ENCODE data around the gene DYNLT4. TPM values are rescaled to one million over a fixed set of nuclear protein-coding genes. Genes with fewer than 3 reads are reported as not detected.
A peak's percentile ranks its signal among the peaks of the same experiment; 100 is the strongest.
"Not testable (repeated sequence)": the region's sequence is repeated elsewhere in the genome, so short reads cannot be mapped to it uniquely, and the experiment has no call there.

DYNLT4 gene
- polyA plus RNA-seq, 3 donors from 2014 or later = not detected

- no peak for DNase-seq
- peak overlapping the region; percentile 71 to 78 (median 74) for H3K4me3 Mint-ChIP-seq
- H3K9me3 Mint-ChIP-seq = no peaks in the 10 kb centered on the region
- H3K36me3 Mint-ChIP-seq = peaks cover 3 to 17% (median 13%) of the 10 kb centered on the region in 3 donors
- peaks cover 0 to 2% (median 0%) of the 10 kb centered on the region in 3 donors for H3K27me3 Mint-ChIP-seq (ENCODE audit: low read depth in 3 of 3)
- H3K27ac Mint-ChIP-seq = peak overlapping the region; percentile 34 to 97 (median 90)
- peaks cover 32 to 34% of the 10 kb centered on the region in 2 donors for H3K4me1 Mint-ChIP-seq
These were observed 22.1 kb downstream of the DYNLT4 start for GRCh38 chr1:44785029-44785380.

- Mint-ChIP-seq H3K4me3 (peak overlapping the region; percentile 76 to 86 (median 78)), H3K4me1 (peaks cover 32 to 34% of the 10 kb centered on the region in 2 donors), H3K27ac (peak overlapping the region; percentile 79 to 97 (median 93)), H3K9me3 (no peaks in the 10 kb centered on the region), H3K36me3 (peaks cover 3 to 19% (median 14%) of the 10 kb centered on the region in 3 donors), H3K27me3 (ENCODE audit: low read depth in 3 of 3) (peaks cover 0 to 2% (median 0%) of the 10 kb centered on the region in 3 donors)
- peak; percentile 60 to 64 (median 60) for DNase-seq
These were observed 22.8 kb downstream of the DYNLT4 start for GRCh38 chr1:44784094-44785028.

DNA sequence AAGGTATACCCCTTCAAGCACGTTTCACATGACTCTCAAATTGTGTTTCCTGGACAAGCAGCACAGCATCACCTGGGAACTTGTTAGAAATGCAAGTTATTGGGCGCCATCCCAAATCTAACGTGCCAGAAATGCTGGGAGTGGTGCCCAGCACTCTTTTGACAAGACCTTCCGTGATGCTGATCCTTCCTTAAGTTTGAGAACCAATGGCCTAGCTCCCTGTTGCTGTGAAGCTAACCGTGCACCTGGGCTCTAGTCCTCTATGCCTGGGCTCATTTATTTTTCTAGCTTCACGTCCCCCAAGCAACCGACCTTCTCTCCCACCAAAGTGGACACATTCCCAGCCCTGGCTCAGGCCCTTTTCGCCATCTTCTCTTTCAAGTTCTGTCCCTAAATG, 23.5 kb downstream of the DYNLT4 start:
- peak overlapping the region; percentile 76 to 86 (median 78) for H3K4me3 Mint-ChIP-seq
- peaks cover 36% of the 10 kb centered on the region in 2 donors for H3K4me1 Mint-ChIP-seq
- peak overlapping the region; percentile 79 to 96 (median 84) for H3K27ac Mint-ChIP-seq
- DNase-seq = no peak
- peaks cover 5 to 24% (median 14%) of the 10 kb centered on the region in 3 donors for H3K36me3 Mint-ChIP-seq
- H3K9me3 Mint-ChIP-seq = no peaks in the 10 kb centered on the region
- peaks cover 0 to 2% (median 0%) of the 10 kb centered on the region in 3 donors for H3K27me3 Mint-ChIP-seq (ENCODE audit: low read depth in 3 of 3)

GRCh38 chr1:44780583-44781121, 26.5 kb downstream of the DYNLT4 start:
- Mint-ChIP-seq H3K4me3 (no peak overlapping the region), H3K9me3 (no peaks in the 10 kb centered on the region), H3K27ac (peak overlapping the region in 1 of 6 donors; percentile 52), H3K27me3 (ENCODE audit: low read depth in 3 of 3) (peaks cover 2 to 8% (median 6%) of the 10 kb centered on the region in 3 donors), H3K4me1 (peaks cover 45 to 54% of the 10 kb centered on the region in 2 donors), H3K36me3 (peaks cover 7 to 38% (median 24%) of the 10 kb centered on the region in 3 donors)
- no peak for DNase-seq

GRCh38 chr1:44778705-44779576, 28.2 kb downstream of the DYNLT4 start:
- Mint-ChIP-seq H3K27ac (peak overlapping the region in 5 of 6 donors; percentile 61 to 76 (median 72)), H3K4me1 (peaks cover 39 to 52% of the 10 kb centered on the region in 2 donors), H3K27me3 (ENCODE audit: low read depth in 3 of 3) (peaks cover 2 to 12% (median 9%) of the 10 kb centered on the region in 3 donors), H3K4me3 (no peak overlapping the region), H3K9me3 (no peaks in the 10 kb centered on the region), H3K36me3 (peaks cover 7 to 38% (median 24%) of the 10 kb centered on the region in 3 donors)
- DNase-seq = no peak

- no peak for DNase-seq
- peaks cover 2 to 12% (median 9%) of the 10 kb centered on the region in 3 donors for H3K27me3 Mint-ChIP-seq (ENCODE audit: low read depth in 3 of 3)
- H3K4me3 Mint-ChIP-seq = peak overlapping the region in 2 of 5 donors; percentile 55 to 93
- H3K27ac Mint-ChIP-seq = peak overlapping the region; percentile 63 to 96 (median 95)
- peaks cover 7 to 38% (median 24%) of the 10 kb centered on the region in 3 donors for H3K36me3 Mint-ChIP-seq
- H3K9me3 Mint-ChIP-seq = no peaks in the 10 kb centered on the region
- H3K4me1 Mint-ChIP-seq = peaks cover 33 to 47% of the 10 kb centered on the region in 2 donors
These were observed 29.0 kb downstream of the DYNLT4 start for GRCh38 chr1:44777969-44778635.

GRCh38 chr1:44777547-44777946, 29.6 kb downstream of the DYNLT4 start:
- Mint-ChIP-seq H3K9me3 (no peaks in the 10 kb centered on the region), H3K27me3 (ENCODE audit: low read depth in 3 of 3) (peaks cover 2 to 12% (median 9%) of the 10 kb centered on the region in 3 donors), H3K4me1 (peaks cover 35 to 46% of the 10 kb centered on the region in 2 donors), H3K4me3 (peak overlapping the region; percentile 1 to 93 (median 65)), H3K36me3 (peaks cover 7 to 38% (median 24%) of the 10 kb centered on the region in 3 donors), H3K27ac (peak overlapping the region; percentile 81 to 98 (median 96))
- no peak for DNase-seq

DNA sequence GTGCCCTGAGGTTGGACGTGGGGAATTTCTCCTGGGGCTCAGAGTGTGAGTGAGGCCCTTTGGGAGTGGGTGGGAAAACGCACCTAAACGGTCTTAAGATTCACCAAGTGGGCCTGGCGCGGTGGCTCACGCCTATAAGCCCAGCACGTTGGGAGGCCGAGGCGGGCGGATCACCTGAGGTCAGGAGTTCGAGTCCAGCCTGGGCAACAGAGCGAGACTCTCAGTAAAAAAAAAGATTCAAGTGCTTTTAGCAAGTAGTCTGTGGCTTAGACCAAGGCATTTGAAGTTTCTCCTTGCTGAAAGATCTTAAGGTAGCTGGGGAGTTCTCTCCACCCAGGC, 30.5 kb downstream of the DYNLT4 start:
- H3K9me3 Mint-ChIP-seq = no peaks in the 10 kb centered on the region
- H3K27ac Mint-ChIP-seq = peak overlapping the region; percentile 95 to 98 (median 96)
- peaks cover 35 to 46% of the 10 kb centered on the region in 2 donors for H3K4me1 Mint-ChIP-seq
- H3K4me3 Mint-ChIP-seq = peak overlapping the region; percentile 81 to 95 (median 93)
- H3K27me3 Mint-ChIP-seq (ENCODE audit: low read depth in 3 of 3) = peaks cover 2 to 12% (median 9%) of the 10 kb centered on the region in 3 donors
- DNase-seq = no peak
- H3K36me3 Mint-ChIP-seq = peaks cover 7 to 38% (median 24%) of the 10 kb centered on the region in 3 donors

DNA sequence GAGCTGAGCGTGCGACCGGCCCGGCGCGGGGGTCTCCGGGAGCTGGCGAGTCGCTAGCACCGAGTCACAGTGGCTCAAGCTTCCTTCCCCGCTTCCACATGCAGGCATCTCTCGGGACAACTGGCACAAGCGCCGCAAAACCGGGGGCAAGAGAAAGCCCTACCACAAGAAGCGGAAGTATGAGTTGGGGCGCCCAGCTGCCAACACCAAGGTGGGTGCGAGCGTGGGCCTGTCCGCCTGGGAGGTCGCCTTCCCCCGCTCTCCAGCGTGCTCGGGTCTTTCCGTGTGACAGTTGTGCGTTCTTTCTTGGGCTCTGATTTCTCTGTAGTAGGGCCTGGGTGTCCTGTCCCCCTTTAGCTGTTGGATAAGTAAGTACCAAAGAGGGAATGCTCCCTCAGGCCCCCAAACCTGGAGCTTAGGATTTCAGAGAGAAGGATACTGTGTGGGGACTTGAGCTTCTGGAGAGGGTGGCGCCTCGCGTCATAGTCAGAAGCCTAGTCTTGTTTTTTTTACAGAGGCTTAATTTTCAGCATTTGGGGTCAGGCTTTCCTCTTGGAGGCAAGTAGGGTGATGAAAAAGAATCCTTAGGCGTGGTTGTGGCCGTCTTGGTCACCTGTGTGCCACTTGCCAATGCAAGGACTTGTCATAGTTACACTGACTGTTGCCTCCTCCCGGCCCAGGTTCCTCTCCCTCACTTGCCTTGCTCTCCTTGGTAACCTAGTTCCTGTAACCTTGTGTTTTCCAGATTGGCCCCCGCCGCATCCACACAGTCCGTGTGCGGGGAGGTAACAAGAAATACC, 31.0 kb downstream of the DYNLT4 start:
- DNase-seq = peak in 2 of 3 donors; percentile 66 to 70
- H3K4me3 Mint-ChIP-seq = peak overlapping the region; percentile 81 to 95 (median 93)
- H3K27ac Mint-ChIP-seq = peak overlapping the region; percentile 95 to 98 (median 96)
- H3K27me3 Mint-ChIP-seq (ENCODE audit: low read depth in 3 of 3) = peaks cover 2 to 12% (median 9%) of the 10 kb centered on the region in 3 donors
- no peaks in the 10 kb centered on the region for H3K9me3 Mint-ChIP-seq
- peaks cover 34 to 46% of the 10 kb centered on the region in 2 donors for H3K4me1 Mint-ChIP-seq
- peaks cover 5 to 32% (median 19%) of the 10 kb centered on the region in 3 donors for H3K36me3 Mint-ChIP-seq

DNA sequence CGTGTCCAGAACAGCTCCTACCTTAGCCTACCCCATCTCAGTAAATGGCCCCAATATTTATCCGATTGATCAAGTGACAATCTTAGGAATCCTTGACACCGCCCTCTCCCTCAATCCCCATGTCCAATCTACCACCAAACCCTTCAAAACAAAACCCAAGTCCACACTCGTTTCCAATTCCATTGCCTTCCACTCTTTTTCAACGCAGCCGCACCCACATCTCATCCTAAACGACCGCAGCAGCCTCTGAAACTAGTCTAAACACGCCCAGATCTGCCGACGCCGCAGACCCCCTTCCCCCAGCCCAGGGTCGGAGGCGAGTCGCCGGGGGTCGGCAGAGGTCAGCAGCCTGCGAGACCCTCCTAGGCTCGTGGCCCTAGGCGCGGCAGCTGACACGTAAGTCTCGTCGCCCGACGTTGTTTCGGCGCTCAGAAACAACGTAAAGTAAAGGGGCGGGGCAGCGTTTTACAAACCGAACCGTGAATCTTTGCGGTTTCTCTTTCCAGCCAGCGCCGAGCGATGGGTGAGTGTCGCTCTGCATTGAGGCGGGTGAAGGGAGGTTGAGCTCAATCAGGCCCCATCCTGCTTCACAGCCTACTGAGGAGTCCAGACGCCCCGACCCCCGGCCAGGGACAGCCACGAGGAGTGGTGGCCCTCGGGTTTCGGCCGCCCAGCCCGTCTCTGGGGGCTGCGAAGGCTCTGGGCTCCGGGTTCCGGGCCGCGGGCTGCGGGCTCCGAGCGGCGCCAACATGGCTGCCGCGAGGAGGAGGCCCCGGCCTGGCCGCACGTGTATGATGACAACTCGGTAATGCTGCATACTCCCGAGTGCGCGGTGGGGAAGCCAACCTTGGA, 31.8 kb downstream of the DYNLT4 start, which contains the start of gene RPS8:
Gene RPS8 (plus strand): TSS at position 463 of the 852 bp plus-strand sequence. CDS start 57 bp downstream, at position 520.
- H3K4me1 Mint-ChIP-seq = peaks cover 32 to 46% of the 10 kb centered on the region in 2 donors
- peaks cover 2 to 12% (median 9%) of the 10 kb centered on the region in 3 donors for H3K27me3 Mint-ChIP-seq (ENCODE audit: low read depth in 3 of 3)
- H3K36me3 Mint-ChIP-seq = peaks cover 4 to 24% (median 14%) of the 10 kb centered on the region in 3 donors
- H3K4me3 Mint-ChIP-seq = peak within 1 kb of the TSS; percentile 87 to 96 (median 95)
- peak; percentile 88 to 89 (median 88) for DNase-seq
- H3K27ac Mint-ChIP-seq = peak within 1 kb of the TSS; percentile 95 to 99 (median 98)
- H3K9me3 Mint-ChIP-seq = no peaks in the 10 kb centered on the region

GRCh38 chr1:44766421-44766820, 40.7 kb downstream of the DYNLT4 start:
- H3K4me1 Mint-ChIP-seq; H3K9me3 Mint-ChIP-seq; DNase-seq; H3K27me3 Mint-ChIP-seq (ENCODE audit: low read depth in 3 of 3); H3K4me3 Mint-ChIP-seq; H3K36me3 Mint-ChIP-seq: not testable (repeated sequence)
- H3K27ac Mint-ChIP-seq = peak overlapping the region in 1 of 6 donors; percentile 9

Measured in immature natural killer cell (primary cell).